Measurements from ENCODE around the gene BZW2. TPM values are rescaled to one million over a fixed set of nuclear protein-coding genes. Genes with fewer than 3 reads are reported as not detected.

The BZW2 gene
- total and polyA plus RNA-seq, 9 donors = 17.2 to 41.0 (median 22.5) TPM

- Histone ChIP-seq H3K27me3 (no peaks in the 10 kb centered on the region), H3K27ac (no peak overlapping the region), H3K4me1 (ENCODE audit: insufficient read depth) (peaks cover 2% of the 10 kb centered on the region), H3K36me3 (no peaks in the 10 kb centered on the region), H3K4me3 (no peak overlapping the region), H3K9me3 (no peaks in the 10 kb centered on the region)
- WGBS, 3 donors = 88 to 97% (median 92%) methylated on average over 1 of the region's 1 CpG
- DNase-seq = no peak
- intact Hi-C loops (cut with DNase I) = no loop called here
- TF ChIP-seq EP300 (IDR thresholded peaks at IDR 0.05) = no peak
Measured at GRCh38 chr7:16649196-16649595, 3.2 kb downstream of the BZW2 start.

GRCh38 chr7:16650266-16650665 is 4.3 kb downstream of the BZW2 start:
- 94 to 98% (median 96%) methylated on average over 2 of the region's 2 CpGs for WGBS, 3 donors
- Histone ChIP-seq H3K4me3 (no peak overlapping the region), H3K27me3 (no peaks in the 10 kb centered on the region), H3K9me3 (no peaks in the 10 kb centered on the region), H3K27ac (no peak overlapping the region), H3K36me3 (no peaks in the 10 kb centered on the region), H3K4me1 (ENCODE audit: insufficient read depth) (peaks cover 2% of the 10 kb centered on the region)
- no peak for DNase-seq
- no peak for TF ChIP-seq EP300 (IDR thresholded peaks at IDR 0.05)
- TF ChIP-seq POLR2A (IDR thresholded peaks at IDR 0.05) = no peak
- TF ChIP-seq CTCF (IDR thresholded peaks at IDR 0.05) = no peak
- intact Hi-C loops (cut with DNase I) = no loop called here

GRCh38 chr7:16651396-16652239 is 5.6 kb downstream of the BZW2 start:
- intact Hi-C loops (cut with DNase I) = no loop called here
- H3K9me3 ChIP-seq = no peaks in the 10 kb centered on the region
- DNase-seq = no peak
- no peak overlapping the region for H3K27ac ChIP-seq
- 74 to 80% (median 76%) methylated on average over 9 of the region's 9 CpGs for WGBS, 3 donors
- H3K4me1 ChIP-seq (ENCODE audit: insufficient read depth) = peaks cover 2% of the 10 kb centered on the region
- H3K36me3 ChIP-seq = no peaks in the 10 kb centered on the region
- H3K27me3 ChIP-seq = no peaks in the 10 kb centered on the region
- TF ChIP-seq EP300 (IDR thresholded peaks at IDR 0.05) = no peak
- no peak for TF ChIP-seq CTCF (IDR thresholded peaks at IDR 0.05)
- no peak overlapping the region for H3K4me3 ChIP-seq

GRCh38 chr7:16652240-16652583 is 6.2 kb downstream of the BZW2 start:
- no peaks in the 10 kb centered on the region for H3K36me3 ChIP-seq
- TF ChIP-seq CTCF (IDR thresholded peaks at IDR 0.05) (no peak), POLR2A (IDR thresholded peaks at IDR 0.05) (no peak), EP300 (IDR thresholded peaks at IDR 0.05) (no peak)
- no peaks in the 10 kb centered on the region for H3K27me3 ChIP-seq
- H3K4me3 ChIP-seq = no peak overlapping the region
- peaks cover 2% of the 10 kb centered on the region for H3K4me1 ChIP-seq (ENCODE audit: insufficient read depth)
- no peaks in the 10 kb centered on the region for H3K9me3 ChIP-seq
- no peak overlapping the region for H3K27ac ChIP-seq
- DNase-seq = peak in 1 of 5 donors; percentile 41
- WGBS, 3 donors = 76 to 82% (median 80%) methylated on average over 7 of the region's 7 CpGs
- intact Hi-C loops (cut with DNase I) = no loop called here

GRCh38 chr7:16652888-16653287 is 6.9 kb downstream of the BZW2 start:
- no peak for DNase-seq
- no peak overlapping the region for H3K27ac ChIP-seq
- intact Hi-C loops (cut with DNase I) = no loop called here
- 90 to 94% (median 90%) methylated on average over 2 of the region's 2 CpGs for WGBS, 3 donors
- H3K9me3 ChIP-seq = no peaks in the 10 kb centered on the region
- no peak for TF ChIP-seq EP300 (IDR thresholded peaks at IDR 0.05)
- TF ChIP-seq POLR2A (IDR thresholded peaks at IDR 0.05) = no peak
- no peak for TF ChIP-seq CTCF (IDR thresholded peaks at IDR 0.05)
- H3K36me3 ChIP-seq = no peaks in the 10 kb centered on the region
- H3K27me3 ChIP-seq = no peaks in the 10 kb centered on the region
- no peak overlapping the region for H3K4me3 ChIP-seq
- H3K4me1 ChIP-seq (ENCODE audit: insufficient read depth) = peaks cover 2% of the 10 kb centered on the region
